ENCODE data around the gene PLXNA4.

The PLXNA4 gene

GRCh38 chr7:132560825-132561529 lies 15.3 kb downstream of the PLXNA4 start:
- no peak for DNase-seq

DNA sequence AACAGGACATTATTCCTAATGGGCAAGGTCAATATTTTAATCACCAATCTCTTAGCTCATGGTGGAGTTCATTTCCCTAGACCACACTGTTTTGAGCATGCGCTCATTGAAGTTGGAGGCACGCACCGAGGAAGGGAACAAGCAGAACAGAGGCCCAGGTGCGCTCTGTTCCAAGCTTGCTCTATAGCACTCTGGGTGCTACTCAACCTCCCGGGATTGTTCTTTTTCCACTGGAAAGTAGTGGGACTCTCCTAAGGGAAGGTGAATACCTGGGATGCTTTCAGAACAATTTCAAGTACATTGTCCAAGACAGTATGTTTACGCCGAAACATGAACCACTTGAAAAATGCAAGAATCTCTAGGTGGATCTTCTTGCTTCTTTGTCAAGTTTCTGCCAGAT lies 16.2 kb downstream of the PLXNA4 start:
- no peak for DNase-seq

DNA sequence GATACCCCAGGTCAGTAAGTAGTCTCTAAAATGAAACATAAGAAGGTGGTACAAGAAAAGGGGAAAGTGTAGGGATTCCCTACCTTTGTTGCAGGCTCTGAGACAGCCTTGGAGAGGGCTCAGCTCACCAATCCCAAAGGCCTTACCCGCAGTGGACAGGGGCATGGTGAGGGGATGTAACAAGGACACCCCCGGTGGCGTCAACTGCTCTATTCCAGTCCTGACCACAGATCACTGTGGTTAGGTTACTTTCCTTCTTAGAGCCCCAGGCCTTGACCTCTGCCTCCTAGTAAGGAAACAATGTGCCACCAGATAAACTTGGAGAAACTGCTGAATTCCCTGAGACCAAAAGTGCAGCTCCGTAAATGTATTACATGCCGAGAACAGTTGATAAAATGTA lies 17.5 kb downstream of the PLXNA4 start:
- DNase-seq, result no peak

DNA sequence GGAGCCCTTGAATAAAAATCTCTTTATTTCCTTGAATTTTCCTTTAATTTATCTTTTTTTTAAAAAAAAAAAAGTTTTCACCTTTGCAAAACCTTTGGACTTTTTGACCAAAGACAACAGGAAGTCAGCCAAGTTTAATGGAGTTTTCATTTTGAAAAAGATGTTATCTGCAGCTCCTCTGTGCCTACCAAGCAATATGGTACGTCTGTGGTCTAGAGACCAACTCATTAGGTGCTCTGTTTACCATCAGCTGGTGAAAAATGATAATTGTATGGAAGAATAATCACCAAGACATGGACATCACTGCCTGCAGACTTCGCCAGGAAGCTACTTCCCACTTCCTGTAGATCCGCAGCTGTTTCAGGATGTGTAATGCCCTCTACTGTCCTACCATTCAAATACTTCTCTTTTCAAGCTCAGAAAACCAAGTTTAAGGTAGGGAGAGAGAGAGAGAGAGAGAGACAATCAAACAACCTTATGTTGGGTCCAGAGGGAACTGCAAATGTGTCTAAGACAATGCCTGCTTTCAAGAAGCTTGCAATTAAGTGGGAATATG lies 18.7 kb downstream of the PLXNA4 start:
- DNase-seq, result no peak

DNA sequence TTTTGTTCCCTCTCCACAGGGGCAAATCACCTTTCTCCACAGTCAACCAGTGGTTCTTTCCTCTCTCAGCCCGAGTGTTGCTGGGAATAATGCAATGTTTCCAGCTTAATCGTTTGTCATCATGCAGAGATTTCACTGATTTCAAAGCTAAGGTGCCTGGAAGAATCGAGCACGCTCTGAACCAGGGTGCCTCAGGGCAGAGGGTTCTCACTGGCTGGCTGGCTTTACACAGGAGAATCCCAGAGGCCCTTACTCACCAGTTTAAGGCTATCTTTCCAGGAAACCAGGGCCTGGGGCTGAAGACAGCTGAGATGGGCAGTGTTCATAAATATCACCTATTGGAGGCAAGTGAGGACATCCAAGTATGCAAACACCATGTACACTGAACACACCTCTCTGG lies 21.8 kb downstream of the PLXNA4 start:
- no peak for DNase-seq

DNA sequence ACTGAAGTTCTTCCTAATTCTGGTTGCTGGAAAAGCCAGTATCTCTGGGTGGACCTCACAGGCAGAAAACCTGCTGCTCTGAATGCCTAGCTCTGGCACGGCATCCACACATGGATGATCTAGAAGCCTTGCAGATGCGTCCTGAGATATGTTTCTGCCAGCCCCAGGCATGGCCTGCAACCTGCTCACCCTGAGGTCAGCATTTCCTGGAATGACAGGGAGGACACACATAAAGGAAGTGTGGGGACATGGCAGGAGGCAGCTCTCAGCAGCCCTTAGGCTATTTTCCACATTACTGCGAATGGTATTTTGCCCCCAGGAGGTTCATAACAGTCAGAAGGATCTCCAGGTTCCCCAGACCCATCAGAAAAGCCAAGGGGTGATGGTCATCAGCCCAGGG lies 23.2 kb downstream of the PLXNA4 start:
- DNase-seq, result no peak

DNA sequence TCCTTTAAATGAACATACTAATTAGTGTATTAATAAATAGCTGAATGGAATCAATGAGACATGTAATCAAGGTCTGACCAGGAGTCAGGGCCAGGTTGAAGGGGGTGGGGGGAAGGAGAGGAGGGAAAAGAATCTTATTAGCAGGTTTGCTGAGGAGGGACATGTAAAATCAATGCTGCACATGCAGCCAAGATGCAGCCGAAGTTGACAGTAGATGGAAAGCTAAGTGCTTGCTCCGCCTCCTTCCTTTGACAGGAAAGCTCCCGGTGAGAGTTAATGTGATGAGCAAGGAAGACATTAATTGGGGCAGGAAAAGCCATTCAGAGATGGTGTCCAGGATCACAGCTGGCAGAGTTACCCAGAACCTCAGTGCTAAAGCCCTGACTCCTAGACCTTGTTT lies 24.4 kb downstream of the PLXNA4 start:
- no peak for DNase-seq

DNA sequence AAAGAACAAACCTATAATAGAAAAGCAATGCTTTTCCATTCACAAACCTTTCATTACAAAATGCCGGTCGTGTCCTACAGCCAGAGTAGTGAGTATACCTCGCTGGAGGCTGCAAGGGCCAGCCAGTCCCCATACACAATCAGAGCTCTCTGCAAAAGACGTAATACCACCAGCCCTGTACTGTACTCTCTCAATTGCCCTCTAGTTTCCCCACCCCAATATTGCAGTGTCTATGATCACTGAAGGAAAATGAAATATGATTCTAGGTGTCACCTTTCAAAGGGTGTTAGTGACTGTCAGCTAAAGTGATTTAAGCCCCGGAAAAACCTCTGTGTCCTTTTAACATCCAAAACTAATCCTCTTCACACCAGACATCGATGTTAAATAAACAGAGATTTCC lies 24.8 kb downstream of the PLXNA4 start:
- no peak for DNase-seq

DNA sequence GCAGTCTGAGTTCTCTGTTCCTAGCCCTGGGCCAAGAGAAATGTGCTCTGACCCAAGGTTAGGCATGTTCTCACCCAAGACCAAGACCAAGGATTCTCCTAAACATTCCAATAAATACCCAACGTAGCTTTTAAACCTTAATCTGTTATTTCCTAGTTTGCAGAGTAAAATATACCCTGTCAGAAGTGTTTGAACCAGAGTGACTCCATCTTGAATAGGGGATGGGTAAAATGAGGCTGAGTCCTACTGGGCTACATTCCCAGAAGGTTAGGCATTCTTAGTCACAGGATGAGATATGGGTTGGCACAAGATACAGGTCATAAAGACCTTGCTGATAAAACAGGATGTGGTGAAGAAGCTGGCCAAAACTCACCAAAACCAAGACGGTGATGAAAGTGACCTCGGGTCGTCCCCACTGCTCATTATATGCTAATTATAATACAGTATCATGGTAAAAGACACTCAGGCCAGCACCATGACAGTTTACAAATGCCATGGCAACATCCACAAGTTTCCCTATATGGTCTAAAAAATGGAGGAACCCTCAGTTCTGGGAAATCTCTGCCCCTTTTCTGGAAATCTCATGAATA lies 27.7 kb downstream of the PLXNA4 start:
- no peak for DNase-seq

DNA sequence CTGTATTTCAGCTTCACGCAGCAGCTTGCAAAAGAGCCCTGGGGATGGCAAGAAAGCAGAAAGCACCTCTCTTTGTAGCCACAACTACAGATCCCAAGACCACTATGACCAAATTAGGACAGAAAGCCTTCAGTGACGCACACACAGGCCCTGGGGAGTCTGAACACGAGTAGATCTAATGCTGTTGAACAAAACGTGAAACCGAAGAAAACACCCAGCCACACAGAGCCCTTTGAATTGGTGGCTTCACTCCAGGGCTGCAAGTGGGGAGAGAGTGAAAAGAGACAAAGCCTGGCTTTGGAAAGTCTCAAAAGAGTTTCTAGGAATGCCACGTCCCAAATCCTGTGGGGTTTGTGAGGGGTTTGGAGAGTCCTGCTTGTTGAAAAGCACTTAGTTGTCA lies 28.4 kb downstream of the PLXNA4 start:
- no peak for DNase-seq

- no peak for DNase-seq
These were observed 29.7 kb downstream of the PLXNA4 start for GRCh38 chr7:132546366-132547127.

GRCh38 chr7:132545756-132546155 lies 30.5 kb downstream of the PLXNA4 start:
- DNase-seq, result no peak

- DNase-seq, result no peak
These were observed 31.3 kb downstream of the PLXNA4 start for GRCh38 chr7:132544999-132545398.

GRCh38 chr7:132544025-132544424 lies 32.2 kb downstream of the PLXNA4 start:
- no peak for DNase-seq

DNA sequence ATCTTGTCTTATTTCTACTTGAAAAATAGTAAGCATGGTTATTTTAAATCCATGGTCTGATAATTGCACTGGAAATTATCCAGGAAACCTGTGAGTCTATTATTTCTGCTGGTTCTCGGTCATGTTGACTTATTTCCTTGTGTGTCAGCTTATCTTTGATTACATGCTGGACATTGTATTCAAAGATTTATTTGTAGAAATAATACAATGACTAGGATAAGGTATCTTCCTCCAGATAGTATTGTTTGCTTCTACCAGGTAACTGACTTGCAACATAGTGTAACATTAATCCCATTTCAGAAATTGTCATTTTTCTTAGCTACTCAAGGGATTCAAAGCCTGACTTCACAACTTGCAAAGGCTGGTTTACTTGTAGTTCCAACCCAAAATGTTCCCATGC lies 33.4 kb downstream of the PLXNA4 start:
- DNase-seq, result no peak

DNA sequence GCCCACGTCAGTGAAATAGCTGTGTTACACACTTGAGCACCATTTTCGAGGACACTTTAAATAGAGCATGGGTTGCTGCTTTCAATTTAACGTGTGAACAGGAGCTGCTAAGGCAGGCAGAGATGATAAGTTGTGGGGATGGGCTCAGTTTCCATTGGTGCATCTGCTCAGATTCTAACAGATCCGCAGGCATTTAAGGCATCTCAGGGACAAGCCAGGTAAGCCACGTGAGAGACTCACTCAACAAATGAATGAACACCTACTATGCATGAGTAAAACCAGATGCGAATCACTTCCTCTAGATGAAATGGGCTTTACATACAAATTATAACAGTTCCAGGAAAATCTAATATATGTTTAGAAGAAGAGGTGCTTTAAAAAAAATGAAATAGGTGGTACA lies 34.6 kb downstream of the PLXNA4 start:
- no peak for DNase-seq

GRCh38 chr7:132537456-132538145 lies 38.7 kb downstream of the PLXNA4 start:
- no peak for DNase-seq

DNA sequence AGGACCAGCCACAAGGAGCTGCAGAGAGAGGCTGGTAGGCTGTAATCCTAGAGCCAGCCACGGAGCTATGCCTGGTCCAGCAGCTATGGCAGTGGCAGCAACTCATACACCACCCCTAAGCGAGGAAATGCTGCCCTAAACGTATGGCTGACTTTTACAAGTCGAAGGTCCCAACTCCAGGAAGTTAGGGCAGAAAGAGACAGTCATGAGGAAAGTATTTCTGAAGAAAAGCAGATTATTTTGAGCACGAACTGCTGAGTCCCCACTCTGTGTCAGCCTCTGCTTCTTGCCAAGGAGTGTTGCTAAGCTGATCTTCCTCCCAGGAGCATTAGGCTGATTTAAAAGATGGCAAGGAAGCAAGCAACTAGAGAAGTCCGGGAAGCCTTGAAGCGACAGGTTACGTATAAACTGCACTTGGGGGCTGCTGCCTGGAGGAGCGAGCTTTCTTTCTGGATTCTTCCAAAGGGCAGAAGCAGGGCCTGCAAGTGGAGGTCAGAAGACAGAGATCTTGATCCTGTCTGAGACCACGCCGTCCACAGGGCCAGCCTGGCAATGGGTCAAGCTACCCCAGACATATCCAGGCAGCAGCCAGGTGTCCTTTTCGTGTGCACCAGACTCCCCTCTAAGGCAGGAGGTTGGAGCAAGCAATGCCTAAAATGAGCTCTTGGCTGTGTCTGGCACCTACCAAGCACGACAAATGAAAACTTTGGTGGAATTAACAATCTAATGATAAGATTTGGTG lies 39.4 kb downstream of the PLXNA4 start:
- DNase-seq, result no peak

DNA sequence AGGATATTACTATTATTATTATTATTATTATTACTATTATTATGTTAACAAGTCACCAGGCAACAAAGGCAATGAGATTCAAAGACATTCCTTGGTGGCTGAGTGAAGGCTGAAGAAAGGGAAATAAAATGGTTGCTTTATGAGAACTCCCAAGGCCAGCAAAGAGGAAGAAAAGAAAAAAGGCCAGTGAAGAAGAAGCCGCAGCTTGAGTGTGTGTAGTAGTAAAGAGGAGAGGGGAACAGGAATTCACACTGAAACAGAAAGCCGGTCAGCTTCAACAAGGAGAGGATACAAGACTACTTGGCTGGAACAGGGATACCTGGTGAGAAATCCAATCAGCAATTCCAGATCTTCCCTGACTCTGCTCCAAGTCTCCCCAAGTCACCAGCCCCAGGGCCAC lies 42.4 kb downstream of the PLXNA4 start:
- no peak for DNase-seq

- no peak for DNase-seq
These were observed 44.0 kb downstream of the PLXNA4 start for GRCh38 chr7:132532281-132532680.

DNA sequence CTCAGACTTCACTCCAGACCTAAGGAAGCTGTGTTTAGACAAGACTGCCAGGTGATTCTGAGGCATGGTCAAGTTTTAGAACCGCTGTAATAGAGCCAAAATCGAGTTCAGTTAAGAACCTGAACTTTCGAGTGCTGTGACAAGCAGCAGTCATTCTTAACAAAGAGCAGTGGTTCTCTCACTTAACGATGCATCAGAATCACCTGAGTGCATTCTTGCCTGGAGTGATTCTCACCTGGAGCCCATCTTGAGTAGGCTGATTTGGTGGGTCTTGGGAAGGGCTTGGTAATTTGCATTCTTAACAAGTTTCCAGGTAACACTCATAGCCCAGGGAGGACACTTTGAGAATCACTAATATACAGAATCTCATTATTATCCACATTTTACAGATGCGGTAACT lies 44.7 kb downstream of the PLXNA4 start:
- DNase-seq, result no peak

GRCh38 chr7:132528695-132529094 lies 47.6 kb downstream of the PLXNA4 start:
- DNase-seq, result no peak
